HG02943 (cell line): ENCODE results near the gene KAT6B.
"Not testable (repeated sequence)": the region's sequence is repeated elsewhere in the genome, so short reads cannot be mapped to it uniquely, and the experiment has no call there.

ENCODE experiments used
- ATAC-seq: cut with Tn5 transposase; IDR thresholded peaks from one replicate; pipeline ENCODE4 v1.9.1; 2021; ENCODE audit warnings: mild to moderate bottlenecking, low read depth, moderate library complexity; ENCODE audit not compliant: unreplicated experiment

The KAT6B gene

DNA sequence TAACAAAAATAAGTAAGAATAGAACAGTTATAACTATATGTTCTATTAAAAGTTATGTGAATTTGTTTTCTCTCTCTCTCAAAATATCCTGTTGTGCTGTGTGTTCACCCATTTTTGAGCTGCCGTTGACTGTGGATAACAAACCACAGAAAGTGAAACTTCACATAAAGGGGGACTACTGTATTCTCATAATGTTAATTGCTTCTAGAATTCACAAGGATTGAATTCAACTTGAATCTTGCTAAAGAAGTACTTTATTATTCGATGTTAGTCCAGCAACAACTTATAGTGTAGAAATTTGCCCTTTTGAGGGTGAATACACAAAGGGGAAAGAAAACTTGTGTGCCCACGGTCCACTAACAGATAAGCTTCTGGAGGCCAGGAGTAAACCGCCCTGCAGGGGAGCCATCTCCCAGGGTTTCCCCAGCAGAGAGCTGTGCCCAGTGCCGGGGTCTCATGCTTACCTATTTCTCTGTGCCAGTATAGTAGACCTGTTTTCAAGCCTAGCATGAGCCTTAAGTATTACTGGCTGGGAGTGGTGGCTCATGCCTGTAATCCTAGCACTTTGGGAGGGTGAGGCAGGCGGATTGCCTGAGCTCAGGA, 87.1 kb downstream of the KAT6B start:
- ATAC-seq, result no peak

- ATAC-seq, result no peak
Observed at GRCh38 chr10:74916283-74916682, 89.9 kb downstream of the KAT6B start.

DNA sequence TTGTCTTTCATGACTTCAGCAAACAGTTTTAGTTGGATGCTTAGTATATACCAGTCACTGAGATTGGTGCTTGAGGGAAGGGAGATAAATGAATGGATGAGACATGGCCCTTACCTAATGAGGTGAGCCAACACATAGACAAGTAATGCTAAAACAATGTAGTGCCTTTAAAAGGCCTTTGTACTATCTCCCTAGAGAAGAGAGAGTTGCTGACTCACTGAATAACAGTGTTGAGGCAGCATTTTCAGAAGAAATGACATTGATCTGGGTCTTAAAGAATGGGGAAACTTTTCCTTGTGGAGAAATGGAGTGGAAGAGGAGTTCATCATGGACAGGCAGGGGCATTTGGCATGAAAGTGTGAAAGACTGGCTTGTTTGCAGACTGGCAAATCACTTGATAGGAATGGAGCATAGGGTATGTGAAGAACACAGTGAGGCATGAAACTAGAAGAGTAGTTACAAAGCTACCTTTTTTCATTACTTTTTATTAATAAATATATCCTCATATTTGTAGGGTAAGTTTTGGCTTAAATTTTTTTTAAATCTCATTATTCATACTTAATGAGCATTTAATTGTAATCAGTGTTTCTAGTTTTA, 91.2 kb downstream of the KAT6B start:
- no peak for ATAC-seq

DNA sequence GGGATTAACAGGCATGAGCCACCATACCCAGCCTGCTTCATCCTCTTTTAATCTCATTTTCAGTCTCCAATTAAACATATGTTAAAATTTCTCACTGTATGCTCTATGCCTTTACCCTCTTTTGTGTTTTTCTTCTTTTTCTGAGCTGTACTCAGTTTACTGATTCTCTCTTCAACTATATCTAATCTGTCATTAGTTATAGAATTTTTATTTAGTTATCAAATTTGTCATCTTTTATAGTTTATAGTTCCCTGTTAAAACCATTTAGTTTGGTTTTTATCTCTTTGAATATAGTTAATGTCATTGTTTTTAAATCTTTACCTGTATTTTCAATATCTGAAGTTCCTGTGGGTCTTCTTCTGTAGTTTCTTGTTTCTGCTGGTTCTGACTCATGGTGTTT, 93.3 kb downstream of the KAT6B start:
- no peak for ATAC-seq

DNA sequence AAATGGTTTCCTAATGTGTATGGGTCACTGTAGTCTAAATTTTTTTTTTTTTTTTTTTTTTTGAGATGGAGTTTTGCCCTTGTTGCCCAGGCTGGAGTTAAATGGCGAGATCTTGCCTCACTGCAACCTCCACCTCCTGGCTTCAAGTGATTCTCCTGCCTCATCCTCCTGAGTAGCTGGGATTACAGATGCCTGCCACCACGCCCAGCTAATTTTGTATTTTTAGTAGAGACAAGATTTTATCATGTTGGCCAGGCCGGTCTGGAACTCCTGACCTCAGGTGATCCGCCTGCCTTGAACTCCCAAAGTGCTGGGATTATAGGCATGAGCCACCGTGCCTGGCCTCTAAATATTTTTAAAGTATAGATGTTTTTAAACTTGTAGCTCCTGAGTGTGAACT, 94.7 kb downstream of the KAT6B start:
- not testable (repeated sequence) for ATAC-seq

DNA sequence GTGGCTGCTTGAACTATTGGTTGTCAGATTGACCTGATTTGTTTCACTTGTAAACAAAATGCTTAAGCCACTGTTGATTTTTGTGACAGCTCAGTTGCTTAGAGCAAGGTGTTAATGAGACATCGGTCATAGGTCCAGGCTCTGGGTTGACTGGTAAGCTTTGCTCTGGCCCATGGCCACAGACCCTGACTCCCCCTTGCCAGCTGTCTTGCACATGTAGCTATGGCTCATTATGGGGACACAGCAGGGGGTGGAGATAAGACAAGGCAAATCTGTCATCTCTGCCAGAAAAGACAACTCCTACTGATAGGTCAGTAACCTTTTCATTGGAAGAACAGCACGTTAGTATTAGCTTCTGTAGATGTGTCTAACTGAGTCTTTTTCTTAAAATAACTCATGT, 95.3 kb downstream of the KAT6B start:
- ATAC-seq, result no peak

GRCh38 chr10:74922921-74923320, 96.5 kb downstream of the KAT6B start:
- ATAC-seq, result no peak

- no peak for ATAC-seq
Observed at GRCh38 chr10:74923556-74923955, 97.2 kb downstream of the KAT6B start.

DNA sequence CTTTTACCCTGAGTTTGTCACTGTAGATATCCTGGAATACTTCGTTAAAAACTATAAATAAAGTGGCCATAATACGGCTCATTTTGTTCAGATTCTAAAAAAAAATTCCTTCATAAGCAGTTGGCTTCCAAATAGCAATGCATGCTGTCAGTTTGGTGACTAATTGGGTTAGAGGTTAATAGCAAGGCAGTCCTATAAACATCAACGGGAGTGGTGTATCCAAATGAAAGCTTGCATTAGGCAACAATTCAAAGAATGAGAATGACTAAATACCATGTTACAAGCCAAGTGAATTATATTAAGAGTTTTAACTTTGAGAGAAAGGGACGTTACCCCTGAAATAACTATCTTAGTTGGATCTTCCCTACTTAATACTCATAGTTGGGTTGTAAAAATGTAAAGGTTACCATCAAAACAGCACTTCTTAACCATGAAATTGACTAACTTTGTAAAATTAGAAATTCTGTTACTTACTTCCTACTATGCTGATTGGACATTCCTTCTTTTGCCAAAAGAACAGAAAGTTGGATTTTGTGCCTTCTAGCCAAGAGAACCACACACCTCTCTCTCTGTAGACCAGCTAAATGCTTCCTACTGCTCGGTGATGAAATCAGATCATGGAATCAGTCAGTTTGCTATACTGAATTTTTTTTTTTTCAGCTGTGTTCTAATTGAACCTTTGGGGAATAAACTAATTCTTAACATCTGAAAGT, 98.0 kb downstream of the KAT6B start:
- no peak for ATAC-seq

- no peak for ATAC-seq
Observed at GRCh38 chr10:74925291-74925690, 98.9 kb downstream of the KAT6B start.

DNA sequence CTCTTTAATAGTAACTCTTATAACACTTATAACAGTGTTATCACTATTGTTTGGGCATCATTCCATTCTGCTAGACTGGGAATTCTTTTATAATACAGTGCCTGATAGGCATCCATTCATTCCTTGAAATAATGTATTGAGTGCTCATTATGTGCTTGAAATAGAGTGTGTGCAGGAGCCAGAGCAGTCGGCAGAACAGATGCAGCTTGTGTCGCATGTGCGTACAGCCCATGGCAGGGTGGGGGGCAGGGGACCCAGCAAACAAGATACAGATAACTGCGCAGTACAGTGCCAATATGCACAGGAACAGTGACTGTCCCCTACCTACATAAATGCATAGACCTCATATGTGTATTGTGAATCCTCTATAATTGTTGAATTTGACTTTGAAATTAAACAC, 99.3 kb downstream of the KAT6B start:
- ATAC-seq, result no peak

DNA sequence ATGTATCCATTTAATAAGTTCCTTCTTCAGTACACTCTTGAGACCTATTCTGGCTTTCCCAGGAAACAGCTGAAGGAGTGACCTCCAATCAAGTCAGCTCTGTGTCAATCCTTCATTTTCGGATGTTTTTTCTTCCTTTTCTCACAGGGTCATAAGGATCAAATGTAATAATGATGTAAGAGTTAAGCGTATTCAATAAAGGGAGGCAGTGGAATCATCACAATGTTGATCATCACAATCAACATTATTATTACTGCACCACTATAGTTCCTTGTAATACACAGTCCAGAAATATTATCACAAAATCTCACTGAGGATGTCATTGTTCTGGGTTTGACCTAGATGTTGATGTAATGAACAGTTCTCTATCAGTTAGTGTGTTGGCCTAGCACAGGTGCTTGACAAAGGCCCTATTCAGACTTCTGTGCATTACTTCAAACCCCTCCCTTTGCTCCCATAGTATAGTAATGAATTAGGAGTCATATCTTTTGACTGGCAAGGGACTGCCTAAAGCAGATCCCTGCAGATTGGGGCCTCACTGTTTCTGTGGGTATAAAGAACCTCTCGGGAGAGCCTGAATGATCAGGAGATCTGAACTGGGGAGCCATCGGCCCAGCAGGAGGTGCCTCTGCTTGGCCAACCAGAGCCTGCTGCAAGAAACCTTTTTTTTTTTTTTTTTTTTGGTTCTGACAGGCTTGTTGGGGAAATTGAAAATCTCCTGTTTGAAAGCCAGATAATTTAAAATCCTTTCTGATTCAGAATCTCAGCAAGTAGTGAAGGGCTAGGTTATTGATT, 100.6 kb downstream of the KAT6B start:
- no peak for ATAC-seq

DNA sequence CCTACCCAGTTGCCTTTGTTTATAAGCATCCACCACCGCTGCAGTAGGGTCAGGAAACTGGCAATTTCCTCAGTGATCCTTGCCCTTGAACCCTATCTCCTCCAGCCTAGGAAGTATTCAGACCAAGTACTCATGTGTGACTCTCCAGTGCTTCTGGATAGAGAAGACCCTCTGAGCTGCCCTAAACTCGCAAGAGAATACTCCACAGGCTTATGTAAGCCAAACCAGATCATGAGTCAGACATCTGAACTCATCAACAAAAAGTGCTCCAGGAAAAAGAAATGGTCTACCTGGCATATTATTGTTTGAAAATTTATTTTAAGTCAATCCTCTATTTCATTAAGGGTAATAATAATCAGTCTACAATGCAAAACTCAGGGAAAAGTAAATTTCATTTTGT, 101.3 kb downstream of the KAT6B start:
- ATAC-seq, result no peak

- ATAC-seq, result no peak
Observed at GRCh38 chr10:74928742-74929191, 102.4 kb downstream of the KAT6B start.

DNA sequence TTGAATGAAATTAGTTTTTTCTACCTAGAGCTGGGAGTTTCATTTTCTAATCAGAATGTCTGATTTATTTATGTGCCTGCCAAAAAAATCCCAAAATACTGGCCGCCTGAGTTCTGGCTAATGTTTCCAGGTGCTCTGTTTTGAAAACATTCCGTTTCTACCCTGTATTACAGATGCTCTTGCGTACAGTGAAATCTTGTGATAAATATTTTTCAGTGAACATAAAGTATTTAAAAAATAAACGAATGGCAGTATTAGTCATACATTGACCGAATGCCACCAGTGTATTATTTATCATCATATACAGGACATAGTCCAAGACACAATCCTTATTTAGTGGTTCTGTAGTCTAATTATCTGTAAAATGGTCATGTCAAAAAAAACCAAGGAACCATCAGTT, 102.8 kb downstream of the KAT6B start:
- no peak for ATAC-seq

GRCh38 chr10:74930965-74931364, 104.6 kb downstream of the KAT6B start:
- ATAC-seq, result no peak

DNA sequence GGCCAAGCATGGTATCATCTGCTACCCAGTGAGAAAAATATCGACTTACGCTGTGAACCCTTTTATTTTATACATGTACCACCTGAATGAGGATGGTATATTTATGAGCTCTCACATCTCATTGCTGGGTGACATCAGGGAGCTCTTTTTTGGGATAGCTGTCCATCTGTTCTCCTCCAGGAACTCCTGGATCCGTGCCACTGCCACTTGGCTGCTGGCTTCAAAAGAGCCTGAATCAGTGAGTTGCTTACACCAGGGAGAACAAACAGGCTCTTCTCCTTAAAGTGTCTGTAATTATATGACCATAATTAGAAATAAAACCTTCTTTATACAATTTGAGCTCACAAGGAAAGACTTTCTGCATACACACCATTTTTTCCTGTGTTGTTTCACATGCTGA, 106.2 kb downstream of the KAT6B start:
- no peak for ATAC-seq

- no peak for ATAC-seq
Observed at GRCh38 chr10:74934100-74934812, 107.9 kb downstream of the KAT6B start.

- ATAC-seq, result no peak
Observed at GRCh38 chr10:74936577-74937265, 110.3 kb downstream of the KAT6B start.

- no peak for ATAC-seq
Observed at GRCh38 chr10:74937266-74937856, 111.0 kb downstream of the KAT6B start.
